ENCODE results near the gene HSD11B1. TPM values are rescaled to one million over a fixed set of nuclear protein-coding genes. Genes with fewer than 3 reads are reported as not detected.

Gene HSD11B1
- not detected in 5 replicates for total RNA-seq (2022; extraction: Qiagen RNA extraction; ENCODE audit: low read depth)

GRCh38 chr1:209704584-209704983 is at the start of gene HSD11B1:
HSD11B1 (plus strand) TSS chr1:209704846; CDS start chr1:209704943, 97 bp downstream.

GRCh38 chr1:209674957-209675564 is 29.6 kb upstream of the HSD11B1 start, which contains the start of gene G0S2:
G0S2 (plus strand) TSS chr1:209675412; CDS start chr1:209675685, 273 bp downstream.

GRCh38 chr1:209755926-209756614 is 51.4 kb downstream of the HSD11B1 start, which contains the start of gene TRAF3IP3:
TRAF3IP3 (plus strand) TSS chr1:209756053; CDS start chr1:209760040, 3,987 bp downstream.

Other genes with a start within 250 kb of the HSD11B1 start
- 0.16 to 0.51 TPM (median 0.24 TPM) in 5 replicates for gene CAMK1G, start 121.1 kb upstream of the HSD11B1 start, total RNA-seq (2022; extraction: Qiagen RNA extraction; ENCODE audit: low read depth)
- gene LAMB3, start 52.4 kb upstream of the HSD11B1 start, total RNA-seq (2022; extraction: Qiagen RNA extraction; ENCODE audit: low read depth): 19.0 to 25.5 TPM (median 22.6 TPM) in 5 replicates
- gene G0S2, start 29.4 kb upstream of the HSD11B1 start, total RNA-seq (2022; extraction: Qiagen RNA extraction; ENCODE audit: low read depth): 2.4 to 4.1 TPM (median 3.1 TPM) in 5 replicates
- not detected in 5 replicates for gene TRAF3IP3, start 51.2 kb downstream of the HSD11B1 start, total RNA-seq (2022; extraction: Qiagen RNA extraction; ENCODE audit: low read depth)
- 1.3 to 2.1 TPM (median 1.8 TPM) in 5 replicates for gene C1orf74, start 79.7 kb downstream of the HSD11B1 start, total RNA-seq (2022; extraction: Qiagen RNA extraction; ENCODE audit: low read depth)
- 0.06 to 0.38 TPM (median 0.13 TPM) in 5 replicates for gene IRF6, start 101.3 kb downstream of the HSD11B1 start, total RNA-seq (2022; extraction: Qiagen RNA extraction; ENCODE audit: low read depth)
- gene UTP25, start 123.1 kb downstream of the HSD11B1 start, total RNA-seq (2022; extraction: Qiagen RNA extraction; ENCODE audit: low read depth): 11.6 to 14.1 TPM (median 13.3 TPM) in 5 replicates
- gene SYT14, start 233.4 kb downstream of the HSD11B1 start, total RNA-seq (2022; extraction: Qiagen RNA extraction; ENCODE audit: low read depth): 0.05 to 0.11 TPM (median 0.06 TPM) in 5 replicates